Inflammatory macrophage (primary cell): ENCODE measurements around the gene GPANK1.
"Not testable (repeated sequence)": the region's sequence is repeated elsewhere in the genome, so short reads cannot be mapped to it uniquely, and the experiment has no call there.

Source experiments
- DNase-seq, 2 donors: peaks; one replicate each; pipeline ENCODE4 v3.0.0-alpha.2; 2020 to 2022
- total RNA-seq, 18 experiments: gene quantifications; one replicate each; lab custom pipeline; 2026; ENCODE audit warnings: mixed read lengths in 6 of 18, inconsistent platforms in 2 of 18; lab: John Stamatoyannopoulos, UW

Gene GPANK1
- total RNA-seq: 5.8 to 14.0 (median 9.2) reads per million in 18 experiments

DNA sequence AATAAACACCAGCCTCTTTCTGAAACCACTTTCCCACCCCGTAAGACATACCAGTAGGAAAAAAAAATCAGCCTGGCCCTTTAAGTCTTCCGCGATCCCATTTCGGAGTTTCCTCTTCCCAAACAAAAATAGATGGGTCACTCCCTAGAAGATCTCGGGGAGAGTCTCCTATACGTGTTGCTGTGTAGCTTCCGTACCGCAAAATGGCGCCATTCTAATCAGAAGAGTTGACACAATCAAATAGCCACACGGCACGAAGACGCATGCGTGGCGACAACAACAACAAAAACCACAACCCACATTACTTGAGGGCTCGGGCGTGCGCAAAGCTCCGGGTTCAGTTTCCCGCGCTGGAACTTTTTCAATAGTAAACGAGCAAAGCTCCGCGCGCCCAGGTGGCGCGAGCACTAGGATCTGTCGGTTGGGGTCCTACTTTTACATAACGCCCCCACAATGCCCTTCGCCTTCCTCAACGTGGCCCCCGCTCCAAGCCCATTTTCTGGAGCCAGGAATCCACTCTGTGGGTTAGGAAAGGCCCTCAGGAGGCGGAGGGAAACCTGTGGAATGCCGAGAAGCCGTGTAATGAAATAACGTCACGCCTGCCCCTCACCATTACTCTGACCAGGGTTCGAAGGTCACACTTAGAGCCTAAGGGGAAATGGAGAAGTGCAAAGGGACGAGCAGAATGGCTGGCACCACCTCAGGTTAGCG lies at the start of gene GPANK1:
GPANK1 (minus strand) TSS at position 208 of the 711 bp plus-strand sequence. CDS start 519 bp downstream, outside the sequence.
- peak; percentile 95 to 97 for DNase-seq

DNA sequence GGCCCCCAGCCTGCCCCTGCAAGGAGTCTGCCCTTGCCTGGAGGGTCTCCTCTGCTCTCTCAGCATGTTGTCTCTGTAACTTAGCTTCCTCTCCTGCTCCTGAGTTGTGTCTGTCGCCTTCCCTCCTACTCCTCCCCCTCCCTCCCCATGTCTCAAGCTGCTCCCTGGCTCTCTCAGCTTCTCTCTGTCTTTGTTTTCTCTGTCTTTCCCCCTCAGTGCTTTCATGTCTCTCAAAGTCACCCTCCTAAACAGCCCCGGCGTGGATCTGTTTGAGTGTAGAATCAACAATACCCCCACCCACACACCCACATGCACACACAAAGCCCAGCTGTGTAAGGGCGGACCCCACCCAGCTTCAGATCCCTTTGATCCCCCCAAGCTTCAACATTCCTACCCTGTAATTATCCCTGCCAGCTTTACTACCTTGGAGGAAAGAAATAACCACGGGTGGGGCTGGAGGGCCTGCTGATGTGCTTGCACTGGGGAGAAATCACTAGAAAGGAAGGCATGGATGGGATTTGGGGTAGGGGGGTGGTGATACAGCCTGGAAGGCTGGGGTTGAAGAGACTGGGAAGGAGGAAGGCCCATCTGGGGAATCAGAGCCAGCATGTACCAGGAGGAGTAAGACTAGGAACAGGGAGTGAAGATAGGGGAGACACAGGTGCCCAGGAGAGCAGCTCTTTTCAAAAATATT lies 49.3 kb upstream of the GPANK1 start:
- DNase-seq: peak in 1 of 2 donors; percentile 13

GRCh38 chr6:31713465-31713864 lies 48.7 kb upstream of the GPANK1 start:
- no peak for DNase-seq

DNA sequence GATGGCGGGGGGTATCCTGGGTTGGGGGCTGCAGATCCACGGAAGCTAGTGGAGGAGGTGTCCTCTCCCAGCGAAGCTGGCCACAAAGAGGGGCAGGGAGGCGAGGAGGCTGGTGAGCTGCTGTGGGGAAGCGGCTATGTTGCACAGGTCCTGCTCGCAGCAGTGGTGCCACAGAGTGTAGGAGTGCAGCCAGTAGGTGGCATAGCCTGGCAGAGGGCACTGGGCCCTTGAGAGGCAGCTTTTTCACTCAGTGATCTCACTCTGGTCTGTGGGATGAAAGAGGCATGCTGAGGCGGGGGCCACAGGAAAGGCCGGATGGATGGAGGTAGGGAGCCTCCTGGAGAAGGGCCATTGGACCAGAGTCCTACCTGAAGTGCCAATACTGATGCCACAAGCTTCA lies 47.5 kb upstream of the GPANK1 start:
- DNase-seq: peak; percentile 9 to 15

- peak; percentile 30 to 53 for DNase-seq
Observed at GRCh38 chr6:31711233-31711632, 46.4 kb upstream of the GPANK1 start.

GRCh38 chr6:31710523-31711219 lies 45.9 kb upstream of the GPANK1 start:
- no peak for DNase-seq

- DNase-seq: not testable (repeated sequence)
Observed at GRCh38 chr6:31709157-31709556, 44.4 kb upstream of the GPANK1 start.

DNA sequence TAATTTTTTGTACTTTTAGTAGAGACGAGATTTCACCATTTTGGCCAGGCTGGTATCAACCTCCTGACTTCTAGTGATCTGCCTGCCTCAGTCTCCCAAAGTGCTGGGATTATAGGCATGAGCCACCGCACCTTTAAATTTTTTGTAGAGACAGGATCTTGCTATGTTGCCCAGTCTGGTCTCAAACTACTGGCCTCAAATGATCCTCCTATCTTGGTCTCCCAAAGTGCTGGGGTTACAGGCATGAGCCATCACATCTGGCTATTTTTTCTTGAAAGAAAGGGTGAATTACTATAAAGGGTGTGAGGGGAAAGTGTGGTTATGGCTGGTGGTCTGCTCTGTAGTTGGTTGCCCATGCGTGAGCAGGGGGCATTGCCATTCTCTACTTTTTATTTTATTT lies 43.4 kb upstream of the GPANK1 start:
- DNase-seq: no peak

GRCh38 chr6:31707701-31708100 lies 42.9 kb upstream of the GPANK1 start:
- DNase-seq: no peak

DNA sequence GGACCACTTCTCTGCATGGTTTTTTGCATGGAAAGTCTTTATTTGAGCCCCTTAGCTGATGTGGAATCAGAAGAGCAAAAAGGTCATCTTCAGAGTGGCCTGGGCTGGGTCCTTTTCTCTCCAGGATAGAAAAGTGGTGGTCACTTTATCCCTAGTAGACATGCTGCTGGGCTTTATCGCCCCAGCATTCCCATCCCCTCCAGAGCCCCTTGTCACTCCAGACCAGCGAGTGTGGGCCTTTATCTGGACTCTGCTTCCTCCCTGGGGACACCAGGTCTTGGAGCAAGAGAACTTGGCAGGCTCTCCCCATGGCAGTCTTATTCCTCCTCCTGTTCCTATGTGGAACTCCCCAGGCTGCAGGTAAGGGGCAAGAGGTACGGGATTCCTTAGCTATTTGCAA lies 41.8 kb upstream of the GPANK1 start, which contains the start of gene LY6G6F:
LY6G6F (plus strand) TSS at position 268 of the 400 bp plus-strand sequence; CDS start at position 309, 41 bp downstream.
- DNase-seq: no peak

DNA sequence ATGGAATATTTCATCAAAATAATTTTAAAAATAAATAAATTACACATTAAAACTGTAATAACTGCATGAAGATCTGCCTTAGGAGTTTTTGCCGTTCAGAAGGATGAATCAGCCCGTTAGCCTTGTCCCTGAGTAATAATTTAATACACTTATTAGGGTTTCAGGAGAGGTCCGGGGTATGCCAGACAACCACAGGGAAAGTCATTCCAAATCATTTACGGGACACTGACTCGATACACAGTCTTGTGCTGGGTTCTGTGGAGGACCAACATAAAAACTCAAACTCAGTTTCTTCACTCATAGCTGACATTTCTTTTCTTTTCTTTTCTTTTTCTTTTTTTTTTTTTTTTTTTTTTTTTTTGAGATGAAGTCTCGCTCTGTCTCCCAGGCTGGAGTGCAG lies 41.1 kb upstream of the GPANK1 start:
- DNase-seq: no peak

- DNase-seq: peak; percentile 99
Observed at GRCh38 chr6:31702819-31703716, 38.3 kb upstream of the GPANK1 start, which contains the start of gene ABHD16A. Gene ABHD16A (minus strand): TSS chr6:31703324. CDS start chr6:31703281, 43 bp downstream.

GRCh38 chr6:31702405-31702818 lies 37.6 kb upstream of the GPANK1 start:
- DNase-seq: peak in 1 of 2 donors; percentile 44

GRCh38 chr6:31701666-31702404 lies 37.0 kb upstream of the GPANK1 start:
- DNase-seq: no peak

DNA sequence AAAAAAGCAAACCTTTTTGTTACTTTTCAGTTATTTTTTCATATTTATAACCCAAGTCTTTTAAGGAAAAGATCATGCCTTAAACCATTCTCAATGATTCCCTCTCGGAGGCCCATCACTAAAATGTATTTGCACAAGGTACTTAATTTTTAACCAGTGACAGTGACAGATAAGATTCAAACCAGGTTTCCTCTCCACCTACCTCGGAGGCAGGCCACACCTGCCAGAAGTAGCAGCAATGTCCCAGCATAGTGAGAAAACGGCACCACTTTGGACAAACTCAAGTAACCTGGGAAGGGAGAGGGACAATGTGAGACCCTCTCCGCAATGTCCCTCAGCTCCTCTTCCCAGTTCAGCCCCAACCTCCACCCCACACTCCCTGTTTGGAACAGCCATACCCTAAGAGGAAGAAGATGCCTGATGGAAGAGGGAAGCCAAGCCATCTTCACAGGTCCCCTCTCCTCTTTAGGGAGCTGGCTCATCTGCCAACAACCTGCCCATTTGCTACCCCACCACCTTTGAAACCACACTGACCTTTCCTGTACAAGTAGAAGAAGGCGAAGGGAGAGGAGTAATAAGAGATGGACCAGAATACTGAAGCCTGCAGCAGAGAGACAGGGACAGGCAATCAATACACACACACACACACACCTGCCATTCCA lies 36.1 kb upstream of the GPANK1 start:
- no peak for DNase-seq

GRCh38 chr6:31697555-31697954 lies 32.8 kb upstream of the GPANK1 start:
- DNase-seq: no peak

- DNase-seq: peak in 1 of 2 donors; percentile 29
Observed at GRCh38 chr6:31693535-31693934, 28.7 kb upstream of the GPANK1 start.

DNA sequence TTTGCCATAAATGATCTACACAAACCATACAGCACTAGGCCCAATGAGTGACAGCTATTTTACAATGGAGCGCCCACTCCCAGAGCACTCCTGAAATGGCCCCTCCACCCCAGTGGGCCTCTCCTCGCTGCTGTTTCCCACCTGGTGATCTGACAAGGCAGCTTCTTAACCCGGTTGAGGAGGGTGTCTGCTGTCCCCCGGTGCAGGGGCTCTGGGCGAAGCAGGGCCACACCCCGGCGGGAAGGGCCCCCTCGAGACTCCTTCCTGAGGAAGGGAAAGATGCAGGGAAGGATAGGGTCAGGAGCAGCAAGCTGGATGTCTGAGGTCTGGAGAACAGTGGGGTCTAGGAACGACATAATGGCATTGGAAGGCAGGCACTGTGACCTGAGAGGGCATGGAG lies 28.1 kb upstream of the GPANK1 start:
- DNase-seq: no peak

GRCh38 chr6:31692353-31692752 lies 27.6 kb upstream of the GPANK1 start:
- no peak for DNase-seq

- DNase-seq: no peak
Observed at GRCh38 chr6:31691564-31692108, 26.8 kb upstream of the GPANK1 start.
